Lung (tissue), 13 donors: ENCODE results near the gene GPR84. TPM values are rescaled to one million over a fixed set of nuclear protein-coding genes. Genes with fewer than 3 reads are reported as not detected.

Source experiments
- ATAC-seq: fragments of 200-7000 bp; cut with Tn5 transposase; one replicate; pipeline ENCODE4 v1.9.1; 2020; ENCODE audit warnings: moderate number of reproducible peaks; ENCODE audit not compliant: insufficient read depth, low FRiP score
- DNase-seq, 3 donors: peaks; one replicate each; pipeline ENCODE4 v3.0.0-alpha.2; 2013 to 2017
- H3K27ac ChIP-seq, 2 donors: one replicate each; pipeline ENCODE4 v1.5.1; 2013; ENCODE audit warnings: mild to moderate bottlenecking in 2 of 2, moderate library complexity in 2 of 2, control low read depth in 1 of 2, inconsistent platforms in 1 of 2, low read depth in 1 of 2, low read length in 1 of 2
- H3K27me3 ChIP-seq, 3 donors: one replicate each; pipeline ENCODE4 v1.5.1; 2013; ENCODE audit warnings: low read length in 2 of 3; ENCODE audit not compliant: control insufficient read depth in 3 of 3, insufficient read depth in 3 of 3
- H3K36me3 ChIP-seq, 4 donors: one replicate each; pipeline ENCODE4 v1.5.1; 2013; ENCODE audit warnings: low read length in 4 of 4, mild to moderate bottlenecking in 1 of 4, moderate library complexity in 1 of 4; ENCODE audit not compliant: control insufficient read depth in 4 of 4, insufficient read depth in 4 of 4
- H3K4me1 ChIP-seq, 5 donors: one replicate each; pipeline ENCODE4 v1.5.1; 2013; ENCODE audit warnings: low read length in 5 of 5, mild to moderate bottlenecking in 2 of 5, moderate library complexity in 1 of 5; ENCODE audit not compliant: control insufficient read depth in 5 of 5, insufficient read depth in 5 of 5
- H3K4me3 ChIP-seq: one replicate; pipeline ENCODE4 v1.5.1; 2013; ENCODE audit warnings: mild to moderate bottlenecking, control low read depth, moderate library complexity
- H3K9ac ChIP-seq, 2 donors: one replicate each; pipeline ENCODE4 v1.5.1; 2013; ENCODE audit warnings: low read length in 2 of 2, control low read depth in 1 of 2; ENCODE audit not compliant: insufficient read depth in 1 of 2
- H3K9me3 ChIP-seq, 4 donors: one replicate each; pipeline ENCODE4 v1.5.1; 2013; ENCODE audit warnings: low read length in 3 of 4, mild to moderate bottlenecking in 1 of 4, moderate library complexity in 1 of 4; ENCODE audit not compliant: control insufficient read depth in 4 of 4, insufficient read depth in 3 of 4
- WGBS, 2 donors: extraction: QIAGEN DNeasy Blood & Tissue Kit; methylation state at CpG; one replicate each; pipeline ENCODE4 v1.1.7; 2013; 5-methylcytosine and 5-hydroxymethylcytosine counted together
- polyA plus RNA-seq, 2 donors: library from polyadenylated mRNA; stranded (reverse); fragments of 200-250 nt; gene quantifications; one replicate each; pipeline ENCODE4 v1.2.1, GENCODE V29; 2013
- small RNA-seq: library from RNA; depleted of rRNA; stranded (forward); fragments of <200 nt; gene quantifications from one replicate; pipeline ENCODE3, GENCODE V24; 2014; ENCODE audit warnings: low replicate concordance
- total RNA-seq, 2 donors: library from RNA; depleted of rRNA in 1 of 2; stranded (reverse); fragments of >200 nt in 1 of 2; gene quantifications; one replicate each; pipeline ENCODE4 v1.2.1, GENCODE V29; 2014 to 2021
- TF ChIP-seq, protein P1 (sequence below): IDR thresholded peaks from 2 replicates; pipeline ENCODE4 v1.5.1; 2012; ENCODE audit warnings: mild to moderate bottlenecking; ENCODE audit errors: control extremely low read depth, extremely low read depth
- donor health status: control.
- donor health status: control.
- donor health status: Bipolar disorder and iron deficiency.
- donor health status: healthy.
- donor health status: DM: yes; HTN: yes; CAD: no.

The GPR84 gene
- total and polyA plus RNA-seq, 4 donors = 0.73 to 76.1 (median 2.1) TPM

DNA sequence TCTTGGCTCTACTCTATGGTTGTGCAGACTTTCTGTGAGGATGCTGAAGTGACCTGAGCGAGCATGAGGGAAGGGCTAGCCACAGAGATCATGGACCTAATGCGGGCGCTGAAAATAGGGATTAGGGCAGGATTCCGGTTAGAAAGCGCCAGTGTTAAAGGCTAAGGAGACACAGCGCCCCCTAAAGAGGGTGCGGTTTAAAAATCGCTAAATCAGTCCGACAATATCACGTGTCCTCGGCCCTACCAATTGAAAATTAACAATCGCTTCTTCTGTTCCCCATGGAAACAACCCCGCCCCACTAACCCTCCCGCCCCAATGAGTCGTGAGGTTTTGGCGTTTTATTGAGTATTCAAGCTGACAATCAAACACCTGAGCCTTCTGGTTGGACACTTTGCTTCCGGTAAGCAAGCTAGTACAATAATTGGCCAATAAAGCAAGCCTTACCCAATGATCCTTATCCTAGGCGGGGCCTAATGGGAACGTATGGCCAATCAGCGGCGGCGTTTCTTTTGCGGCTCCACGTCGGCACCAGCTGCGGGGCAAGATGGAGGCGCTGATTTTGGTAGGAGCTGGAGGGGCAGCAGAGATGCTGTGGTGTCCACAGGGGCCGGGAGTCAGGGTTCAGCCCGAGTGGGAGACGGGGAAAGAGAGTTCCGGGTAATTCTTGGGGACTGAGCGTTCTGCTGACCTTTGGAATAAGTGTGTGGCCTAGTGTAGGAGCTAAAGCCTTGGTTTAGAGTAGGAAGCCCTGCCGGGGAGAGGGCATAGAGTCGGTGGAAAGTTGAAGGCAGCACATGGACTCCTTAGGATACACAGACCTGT, 39.5 kb downstream of the GPR84 start, which contains the start of gene COPZ1:
Gene COPZ1, plus strand, starts transcription at position 515 of the 825 bp plus-strand sequence. Its CDS starts 33 bp downstream, at position 548.
- WGBS, 2 donors = 0 to 1% methylated on average over 34 of the region's 34 CpGs
- ATAC-seq (peak; percentile 96), DNase-seq (peak; percentile 98 to 100 (median 100))
- Histone ChIP-seq H3K9me3 (no peaks in the 10 kb centered on the region), H3K4me3 (peak within 1 kb of the TSS; percentile 76), H3K4me1 (peaks cover 0 to 5% (median 5%) of the 10 kb centered on the region in 5 donors), H3K27ac (peak within 1 kb of the TSS; percentile 77 to 93), H3K9ac (peak within 1 kb of the TSS; percentile 52 to 100), H3K36me3 (peaks cover 0 to 6% (median 0%) of the 10 kb centered on the region in 4 donors), H3K27me3 (no peaks in the 10 kb centered on the region)
- TF ChIP-seq, protein P1, sequence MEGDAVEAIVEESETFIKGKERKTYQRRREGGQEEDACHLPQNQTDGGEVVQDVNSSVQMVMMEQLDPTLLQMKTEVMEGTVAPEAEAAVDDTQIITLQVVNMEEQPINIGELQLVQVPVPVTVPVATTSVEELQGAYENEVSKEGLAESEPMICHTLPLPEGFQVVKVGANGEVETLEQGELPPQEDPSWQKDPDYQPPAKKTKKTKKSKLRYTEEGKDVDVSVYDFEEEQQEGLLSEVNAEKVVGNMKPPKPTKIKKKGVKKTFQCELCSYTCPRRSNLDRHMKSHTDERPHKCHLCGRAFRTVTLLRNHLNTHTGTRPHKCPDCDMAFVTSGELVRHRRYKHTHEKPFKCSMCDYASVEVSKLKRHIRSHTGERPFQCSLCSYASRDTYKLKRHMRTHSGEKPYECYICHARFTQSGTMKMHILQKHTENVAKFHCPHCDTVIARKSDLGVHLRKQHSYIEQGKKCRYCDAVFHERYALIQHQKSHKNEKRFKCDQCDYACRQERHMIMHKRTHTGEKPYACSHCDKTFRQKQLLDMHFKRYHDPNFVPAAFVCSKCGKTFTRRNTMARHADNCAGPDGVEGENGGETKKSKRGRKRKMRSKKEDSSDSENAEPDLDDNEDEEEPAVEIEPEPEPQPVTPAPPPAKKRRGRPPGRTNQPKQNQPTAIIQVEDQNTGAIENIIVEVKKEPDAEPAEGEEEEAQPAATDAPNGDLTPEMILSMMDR = peak; percentile 72

DNA sequence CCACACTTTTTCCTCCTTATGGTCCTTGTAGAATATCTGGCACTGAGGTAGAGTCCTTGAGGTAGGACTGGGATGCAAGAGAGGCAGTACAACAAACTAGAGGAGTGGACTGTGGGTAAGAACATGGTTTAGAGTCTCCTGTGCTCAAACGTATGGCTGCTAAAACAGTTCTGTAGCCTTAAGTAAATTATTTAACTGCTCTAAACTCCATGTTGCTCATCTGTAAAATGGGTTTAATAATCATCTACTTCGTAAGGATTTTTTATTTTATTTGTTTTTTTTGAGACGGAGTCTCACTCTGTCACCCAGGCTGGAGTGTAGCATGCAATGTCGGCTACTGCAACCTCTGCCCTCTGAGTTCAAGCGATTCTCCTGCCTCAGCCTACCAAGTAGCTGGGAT, 42.9 kb downstream of the GPR84 start:
- H3K9ac ChIP-seq = no peak overlapping the region
- H3K4me3 ChIP-seq = no peak overlapping the region
- peaks cover 0 to 6% (median 0%) of the 10 kb centered on the region in 4 donors for H3K36me3 ChIP-seq
- 94% methylated on average over 5 of the region's 5 CpGs for WGBS, 2 donors
- DNase-seq (no peak), ATAC-seq (no peak)
- H3K4me1 ChIP-seq = peaks cover 0 to 3% (median 0%) of the 10 kb centered on the region in 5 donors
- H3K9me3 ChIP-seq = no peaks in the 10 kb centered on the region
- H3K27me3 ChIP-seq = no peaks in the 10 kb centered on the region
- no peak overlapping the region for H3K27ac ChIP-seq
- TF ChIP-seq, protein P1 = no peak

Small RNAs within 50 kb of the gene (small RNA-seq; reads per million reads assigned to genes)
- gene MIR148B (212 reads per million, percentile 98 among the genes with 10 or more reads in this experiment), gene RN7SL744P (not detected), gene RNU6-950P (not detected)

Other genes starting within 250 kb of the GPR84 start
- 10 to 100 TPM; 20.3 to 28.4 TPM for gene SMUG1, start 175.5 kb downstream of the GPR84 start, total RNA-seq
- gene SMUG1, start 175.5 kb downstream of the GPR84 start, polyA plus RNA-seq = 10 to 100 TPM; 23.4 to 45.7 TPM
- gene CBX5, start 84.4 kb downstream of the GPR84 start, total RNA-seq = 10 to 100 TPM; 50.9 to 78.3 TPM
- 1 to 10 TPM; 8.3 to 9.8 TPM for gene CBX5, start 84.4 kb downstream of the GPR84 start, polyA plus RNA-seq
- gene HNRNPA1, start 83.8 kb downstream of the GPR84 start, total RNA-seq = 100 to 1,000 TPM; 852 to 875 TPM
- 100 to 1,000 TPM; 803 to 937 TPM for gene HNRNPA1, start 83.8 kb downstream of the GPR84 start, polyA plus RNA-seq
- 1 to 10 TPM; 6.9 to 7.9 TPM for gene NFE2, start 63.5 kb downstream of the GPR84 start, total RNA-seq
- 10 to 100 TPM in 1 of 2 donors, 1 to 10 TPM in 1; 3.5 to 38.5 TPM for gene NFE2, start 63.5 kb downstream of the GPR84 start, polyA plus RNA-seq
- gene COPZ1, start 39.4 kb downstream of the GPR84 start, total RNA-seq = 100 to 1,000 TPM; 127 to 163 TPM
- 100 to 1,000 TPM in 1 of 2 donors, 10 to 100 TPM in 1; 98.8 to 145 TPM for gene COPZ1, start 39.4 kb downstream of the GPR84 start, polyA plus RNA-seq
- 10 to 100 TPM in 1 of 2 donors, 1 to 10 TPM in 1; 7.6 to 26.1 TPM for gene ZNF385A, start 20.2 kb upstream of the GPR84 start, total RNA-seq
- 10 to 100 TPM; 15.3 to 17.9 TPM for gene ZNF385A, start 20.2 kb upstream of the GPR84 start, polyA plus RNA-seq
- 100 to 1,000 TPM in 1 of 2 donors, 10 to 100 TPM in 1; 71.2 to 131 TPM for gene ITGA5, start 54.8 kb upstream of the GPR84 start, total RNA-seq
- gene ITGA5, start 54.8 kb upstream of the GPR84 start, polyA plus RNA-seq = 100 to 1,000 TPM in 1 of 2 donors, 10 to 100 TPM in 1; 39.8 to 134 TPM
- 1 to 10 TPM in 1 of 2 donors, under 1 TPM in 1; 0.68 to 1.2 TPM for gene GTSF1, start 109.1 kb upstream of the GPR84 start, total RNA-seq
- 1 to 10 TPM in 1 of 2 donors, under 1 TPM in 1; 0.69 to 2.1 TPM for gene GTSF1, start 109.1 kb upstream of the GPR84 start, polyA plus RNA-seq
- 10 to 100 TPM; 38.7 to 73.0 TPM for gene NCKAP1L, start 133.3 kb upstream of the GPR84 start, total RNA-seq
- 10 to 100 TPM; 11.1 to 50.2 TPM for gene NCKAP1L, start 133.3 kb upstream of the GPR84 start, polyA plus RNA-seq
- gene PDE1B, start 185.1 kb upstream of the GPR84 start, total RNA-seq = 1 to 10 TPM; 1.3 to 7.0 TPM
- gene PDE1B, start 185.1 kb upstream of the GPR84 start, polyA plus RNA-seq = 1 to 10 TPM; 5.1 TPM
- under 1 TPM; 0.65 to 0.98 TPM for gene PPP1R1A, start 224.2 kb upstream of the GPR84 start, total RNA-seq
- under 1 TPM; 0.15 to 0.73 TPM for gene PPP1R1A, start 224.2 kb upstream of the GPR84 start, polyA plus RNA-seq